Esophagus squamous epithelium (tissue), 5 donors: Measurements from ENCODE around the gene CDHR4. TPM values are rescaled to one million over a fixed set of nuclear protein-coding genes. Genes with fewer than 3 reads are reported as not detected.

ENCODE experiments used
- DNase-seq: peaks from one replicate; lab custom pipeline; 2025; lab: John Stamatoyannopoulos, UW
- H3K27ac ChIP-seq, 4 donors: fragments of 200-600 bp; sonication (generic); one replicate each; pipeline ENCODE4 v1.5.1; 2016 to 2019; ENCODE audit warnings: mild to moderate bottlenecking in 1 of 4
- H3K27me3 ChIP-seq, 4 donors: fragments of 200-600 bp; sonication (generic); 1 replicate in 3 of 4; 2 replicates in 1 of 4; pipeline versions ENCODE4 v1.5.1 to v1.6.0; 2017 to 2021; ENCODE audit warnings: antibody characterized with exemption in 1 of 4
- H3K36me3 ChIP-seq, 3 donors: fragments of 200-600 bp; sonication (generic); one replicate each; pipeline ENCODE4 v1.5.1; 2016 to 2019
- H3K4me1 ChIP-seq, 3 donors: fragments of 200-600 bp; sonication (generic); one replicate each; pipeline ENCODE4 v1.5.1; 2017 to 2019
- H3K4me3 ChIP-seq, 4 donors: fragments of 200-600 bp; sonication (generic); 1 replicate in 3 of 4; 2 replicates in 1 of 4; pipeline ENCODE4 v1.5.1; 2016 to 2019; ENCODE audit warnings: mild to moderate bottlenecking in 2 of 4, moderate library complexity in 1 of 4
- H3K9me3 ChIP-seq, 3 donors: fragments of 200-600 bp; sonication (generic); one replicate each; pipeline ENCODE4 v1.5.1; 2016 to 2019
- POLR2A ChIP-seq, 4 donors: fragments of 450-650 bp; IDR thresholded peaks; one replicate each; pipeline ENCODE4 v1.6.1; 2017; ENCODE audit warnings: antibody characterized with exemption in 4 of 4, mild to moderate bottlenecking in 4 of 4, moderate library complexity in 3 of 4
- WGBS, 2 donors: methylation state at CpG; one replicate each; pipeline ENCODE4 v1.1.5; 2018; 5-methylcytosine and 5-hydroxymethylcytosine counted together
- intact Hi-C: fragments of 100-400 bp; cut with DNase I; formaldehyde crosslinking; loops from one replicate; pipeline ENCODE4 v1.15.0; 2022
- total RNA-seq, 4 donors: library from RNA; depleted of rRNA; stranded (reverse); fragments of >200 nt; gene quantifications; one replicate each; pipeline ENCODE4 v1.1.0, GENCODE V29; 2016
- TF ChIP-seq, protein P1 (sequence below), 6 experiments: fragments of 450-650 bp in 4 of 6; fragments of 200-600 bp in 2 of 6; sonication (generic) in 2 of 6; IDR thresholded peaks; one replicate each; pipeline ENCODE4 v1.5.1; 2016 to 2019; ENCODE audit warnings: antibody characterized with exemption in 6 of 6, mild to moderate bottlenecking in 4 of 6, moderate library complexity in 4 of 6
- donor health status: DM: yes; HTN: yes; CAD: no.

The CDHR4 gene
- total RNA-seq, 4 donors from 2014 or later = not detected

DNA sequence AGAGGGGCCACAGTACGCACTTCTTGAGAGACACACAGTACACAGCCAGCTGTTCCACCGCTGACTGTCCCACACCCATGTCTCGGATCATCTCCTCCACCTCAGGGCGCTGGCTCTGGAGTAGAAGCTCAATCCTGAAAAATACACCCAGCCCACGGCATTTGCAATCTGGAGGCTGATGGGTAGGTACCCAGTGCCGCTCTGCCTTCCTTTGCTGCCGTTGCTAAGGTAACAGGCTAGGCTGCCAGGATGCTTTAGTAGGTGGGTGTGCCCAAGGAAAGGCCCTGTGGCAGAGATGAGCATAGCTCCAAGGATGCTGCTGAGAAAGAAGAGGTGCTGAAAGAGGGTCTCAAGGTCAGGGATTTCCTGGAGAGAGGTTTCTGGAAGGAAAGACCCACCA is 42.1 kb upstream of the CDHR4 start:
- Histone ChIP-seq H3K27me3 (no peaks in the 10 kb centered on the region), H3K9me3 (no peaks in the 10 kb centered on the region), H3K27ac (no peak overlapping the region), H3K4me3 (no peak overlapping the region), H3K36me3 (peaks cover 0 to 36% (median 0%) of the 10 kb centered on the region in 3 donors), H3K4me1 (peaks cover 0 to 24% (median 7%) of the 10 kb centered on the region in 3 donors)
- 84 to 100% methylated on average over 1 to 6 of the region's 7 CpGs for WGBS, 2 donors
- TF ChIP-seq, protein P1, sequence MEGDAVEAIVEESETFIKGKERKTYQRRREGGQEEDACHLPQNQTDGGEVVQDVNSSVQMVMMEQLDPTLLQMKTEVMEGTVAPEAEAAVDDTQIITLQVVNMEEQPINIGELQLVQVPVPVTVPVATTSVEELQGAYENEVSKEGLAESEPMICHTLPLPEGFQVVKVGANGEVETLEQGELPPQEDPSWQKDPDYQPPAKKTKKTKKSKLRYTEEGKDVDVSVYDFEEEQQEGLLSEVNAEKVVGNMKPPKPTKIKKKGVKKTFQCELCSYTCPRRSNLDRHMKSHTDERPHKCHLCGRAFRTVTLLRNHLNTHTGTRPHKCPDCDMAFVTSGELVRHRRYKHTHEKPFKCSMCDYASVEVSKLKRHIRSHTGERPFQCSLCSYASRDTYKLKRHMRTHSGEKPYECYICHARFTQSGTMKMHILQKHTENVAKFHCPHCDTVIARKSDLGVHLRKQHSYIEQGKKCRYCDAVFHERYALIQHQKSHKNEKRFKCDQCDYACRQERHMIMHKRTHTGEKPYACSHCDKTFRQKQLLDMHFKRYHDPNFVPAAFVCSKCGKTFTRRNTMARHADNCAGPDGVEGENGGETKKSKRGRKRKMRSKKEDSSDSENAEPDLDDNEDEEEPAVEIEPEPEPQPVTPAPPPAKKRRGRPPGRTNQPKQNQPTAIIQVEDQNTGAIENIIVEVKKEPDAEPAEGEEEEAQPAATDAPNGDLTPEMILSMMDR (IDR thresholded peaks at IDR 0.05) = no peak
- no peak for TF ChIP-seq POLR2A (IDR thresholded peaks at IDR 0.05)
- intact Hi-C loops = loop anchor here (10.0 kb wide), 1 partner anchor 137 kb away; no protein-coding TSS in a partner anchor
- no peak for DNase-seq

DNA sequence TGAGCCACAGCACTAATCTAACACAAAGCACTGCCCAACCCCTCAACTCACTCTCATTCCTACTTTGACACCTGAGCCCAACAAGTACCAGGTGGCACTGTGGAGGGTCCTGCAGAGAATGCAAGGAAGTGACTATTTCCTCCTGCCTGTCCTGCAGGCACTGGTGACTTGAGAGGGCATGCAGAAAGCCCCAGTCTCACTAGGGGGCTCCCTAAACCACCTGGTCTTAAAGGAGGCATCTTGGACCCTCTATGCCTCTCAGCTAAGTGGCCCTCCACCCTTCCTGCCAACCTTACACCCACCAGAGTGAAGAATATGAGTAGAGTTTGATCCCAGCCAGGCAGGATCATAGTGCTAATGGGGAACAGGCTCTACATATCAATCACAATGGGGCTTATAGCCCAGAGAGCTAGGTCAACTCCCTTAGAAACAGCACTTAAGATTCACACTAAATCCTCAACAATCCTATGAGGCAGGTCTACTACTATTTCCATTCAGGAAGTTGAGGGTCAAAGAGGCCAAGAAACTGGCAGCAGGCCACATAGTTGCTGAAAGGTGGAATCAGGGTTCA is 41.5 kb upstream of the CDHR4 start:
- H3K4me3 ChIP-seq = no peak overlapping the region
- peaks cover 0 to 30% (median 0%) of the 10 kb centered on the region in 3 donors for H3K36me3 ChIP-seq
- no peaks in the 10 kb centered on the region for H3K27me3 ChIP-seq
- H3K4me1 ChIP-seq = peaks cover 0 to 24% (median 7%) of the 10 kb centered on the region in 3 donors
- no peaks in the 10 kb centered on the region for H3K9me3 ChIP-seq
- TF ChIP-seq POLR2A (IDR thresholded peaks at IDR 0.05) = no peak
- TF ChIP-seq, protein P1 (IDR thresholded peaks at IDR 0.05) = peak in 2 of 6 experiments; percentile 15 to 29
- no peak for DNase-seq
- no peak overlapping the region for H3K27ac ChIP-seq
- intact Hi-C loops = loop anchor here (10.0 kb wide), 1 partner anchor 136 kb away; no protein-coding TSS in a partner anchor

DNA sequence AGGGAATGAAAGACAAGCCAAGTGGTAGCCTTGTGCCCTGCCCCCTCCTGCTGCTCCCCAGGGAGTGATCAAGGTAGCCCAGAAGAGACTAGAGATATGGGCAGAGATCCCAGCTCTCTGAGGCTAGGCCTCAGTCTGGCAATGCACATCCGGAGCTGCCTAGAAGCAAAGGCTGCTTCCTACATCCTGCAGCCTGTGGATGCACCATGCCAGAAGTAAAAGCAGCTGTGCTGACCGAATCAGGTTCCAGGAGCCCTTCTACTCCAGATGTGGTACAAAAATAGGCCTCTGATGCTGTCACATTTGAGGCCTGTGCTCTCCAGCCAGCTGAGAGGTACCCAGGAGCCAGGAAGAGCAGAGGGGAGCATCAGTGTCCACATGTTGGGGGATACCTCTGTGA is 40.7 kb upstream of the CDHR4 start:
- H3K27me3 ChIP-seq = no peaks in the 10 kb centered on the region
- H3K27ac ChIP-seq = peak overlapping the region in 1 of 4 donors; percentile 14
- peaks cover 0 to 22% (median 0%) of the 10 kb centered on the region in 3 donors for H3K36me3 ChIP-seq
- TF ChIP-seq, protein P1 (IDR thresholded peaks at IDR 0.05) = no peak
- no peak for TF ChIP-seq POLR2A (IDR thresholded peaks at IDR 0.05)
- intact Hi-C loops = loop anchor here (10.0 kb wide), 1 partner anchor 136 kb away; no protein-coding TSS in a partner anchor
- DNase-seq = no peak
- H3K4me3 ChIP-seq = no peak overlapping the region
- H3K4me1 ChIP-seq = peaks cover 0 to 24% (median 7%) of the 10 kb centered on the region in 3 donors
- H3K9me3 ChIP-seq = no peaks in the 10 kb centered on the region
- 85% methylated on average over 2 of the region's 2 CpGs; no CpG with 5 or more reads in 1 of the 2 donors for WGBS, 2 donors

GRCh38 chr3:49839193-49839809 is 39.6 kb upstream of the CDHR4 start:
- TF ChIP-seq, protein P1 (IDR thresholded peaks at IDR 0.05) = peak; percentile 87 to 95 (median 93)
- no peak for TF ChIP-seq POLR2A (IDR thresholded peaks at IDR 0.05)
- Histone ChIP-seq H3K4me3 (no peak overlapping the region), H3K27ac (peak overlapping the region in 1 of 4 donors; percentile 14), H3K9me3 (no peaks in the 10 kb centered on the region), H3K4me1 (peaks cover 0 to 24% (median 7%) of the 10 kb centered on the region in 3 donors), H3K27me3 (no peaks in the 10 kb centered on the region), H3K36me3 (peaks cover 0 to 11% (median 0%) of the 10 kb centered on the region in 3 donors)
- DNase-seq = peak; percentile 12
- 4 to 10% methylated on average over 3 of the region's 6 CpGs for WGBS, 2 donors
- intact Hi-C loops = loop anchor here (2.0 kb wide), 1 partner anchor 36 kb away; the partner anchor contains the start of gene INKA1

DNA sequence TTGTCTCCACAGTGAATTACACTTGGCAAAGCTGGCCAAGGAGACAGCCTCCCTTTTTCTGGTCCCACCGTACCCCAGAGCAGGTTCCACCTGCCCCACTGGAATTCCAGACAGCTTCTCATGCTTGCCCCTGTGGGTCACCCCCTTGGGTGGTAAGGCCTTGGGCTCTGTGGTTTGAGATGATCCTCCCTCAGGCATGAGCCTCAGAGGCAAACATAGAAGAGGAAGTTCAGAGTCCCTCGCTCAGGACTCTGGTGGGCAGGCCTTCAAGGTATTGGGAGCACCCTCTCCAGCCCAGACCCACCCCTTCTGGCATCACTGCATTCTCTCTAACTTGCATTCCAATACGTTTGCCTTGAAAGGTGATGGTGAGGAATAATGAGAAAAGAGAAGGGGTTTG is 31.7 kb upstream of the CDHR4 start:
- H3K9me3 ChIP-seq = no peaks in the 10 kb centered on the region
- intact Hi-C loops = no loop called here
- DNase-seq = no peak
- H3K27me3 ChIP-seq = no peaks in the 10 kb centered on the region
- TF ChIP-seq POLR2A (IDR thresholded peaks at IDR 0.05) = no peak
- TF ChIP-seq, protein P1 (IDR thresholded peaks at IDR 0.05) = no peak
- no peak overlapping the region for H3K4me3 ChIP-seq
- H3K4me1 ChIP-seq = no peaks in the 10 kb centered on the region
- peaks cover 0 to 32% (median 5%) of the 10 kb centered on the region in 3 donors for H3K36me3 ChIP-seq
- H3K27ac ChIP-seq = no peak overlapping the region
- 30 to 48% methylated on average over 2 of the region's 3 CpGs for WGBS, 2 donors
